Stimulated activated CD4-positive, alpha-beta T cell treated with anti-CD3 and anti-CD28 coated beads, Interleukin-12 subunit alpha, Interleukin-12 subunit beta, amount 100 ng/mL, for 48 hours (primary cell): ENCODE data around the gene COX11.

Source experiments
- DNase-seq, 3 donors: peaks; one replicate each; pipeline ENCODE4 v3.0.0-alpha.2; 2020; ENCODE audit warnings: low read depth in 2 of 3, low spot score in 1 of 3

Gene COX11

GRCh38 chr17:54967621-54968261 lies 713 bp downstream of the COX11 start:
- peak in 2 of 3 donors; percentile 2 to 8 for DNase-seq

GRCh38 chr17:54956791-54957190 lies 11.7 kb downstream of the COX11 start:
- DNase-seq, result no peak

- DNase-seq, result no peak
Observed at GRCh38 chr17:54951286-54951685, 17.2 kb downstream of the COX11 start.

- DNase-seq, result no peak
Observed at GRCh38 chr17:54950116-54950515, 18.3 kb downstream of the COX11 start.

GRCh38 chr17:54948380-54948779 lies 20.1 kb downstream of the COX11 start:
- no peak for DNase-seq

GRCh38 chr17:54947396-54947795 lies 21.1 kb downstream of the COX11 start:
- no peak for DNase-seq

- no peak for DNase-seq
Observed at GRCh38 chr17:54945671-54946070, 22.8 kb downstream of the COX11 start.

GRCh38 chr17:54945231-54945630 lies 23.2 kb downstream of the COX11 start:
- no peak for DNase-seq

GRCh38 chr17:54944796-54945195 lies 23.7 kb downstream of the COX11 start:
- no peak for DNase-seq

- DNase-seq, result no peak
Observed at GRCh38 chr17:54941285-54941684, 27.2 kb downstream of the COX11 start.

GRCh38 chr17:54937426-54937825 lies 31.0 kb downstream of the COX11 start:
- no peak for DNase-seq

- no peak for DNase-seq
Observed at GRCh38 chr17:54937018-54937417, 31.4 kb downstream of the COX11 start.

- no peak for DNase-seq
Observed at GRCh38 chr17:54935471-54935870, 33.0 kb downstream of the COX11 start.

GRCh38 chr17:54933921-54934320 lies 34.5 kb downstream of the COX11 start:
- DNase-seq, result no peak

- DNase-seq, result no peak
Observed at GRCh38 chr17:54932711-54933110, 35.7 kb downstream of the COX11 start.

GRCh38 chr17:54927525-54927924 lies 40.9 kb downstream of the COX11 start:
- DNase-seq, result no peak

GRCh38 chr17:54924405-54924804 lies 44.0 kb downstream of the COX11 start:
- DNase-seq, result no peak

GRCh38 chr17:54920819-54921218 lies 47.6 kb downstream of the COX11 start:
- no peak for DNase-seq

- no peak for DNase-seq
Observed at GRCh38 chr17:54919425-54919824, 49.0 kb downstream of the COX11 start.

GRCh38 chr17:54916721-54917120 lies 51.7 kb downstream of the COX11 start:
- no peak for DNase-seq
